Gastrocnemius medialis (tissue), 4 donors: ENCODE measurements around the gene MAP3K7. TPM values are rescaled to one million over a fixed set of nuclear protein-coding genes. Genes with fewer than 3 reads are reported as not detected.

Experiments used
- ATAC-seq, 2 donors: fragments of 150-250 bp; one replicate each; pipeline ENCODE4 v1.9.1; 2016
- DNase-seq, 2 donors: peaks; one replicate each; pipeline ENCODE4 v3.0.0-alpha.2; 2019
- H3K27ac ChIP-seq, 4 donors: fragments of 200-600 bp; sonication (generic); 1 replicate in 1 of 4; 2 replicates in 3 of 4; pipeline ENCODE4 v1.5.1; 2016 to 2018; ENCODE audit warnings: mild to moderate bottlenecking in 2 of 4, moderate library complexity in 1 of 4
- H3K27me3 ChIP-seq, 3 donors: fragments of 200-600 bp; sonication (generic) in 2 of 3; 1 replicate in 1 of 3; 2 replicates in 2 of 3; pipeline versions ENCODE4 v1.5.1 to v1.6.0; 2016 to 2019; ENCODE audit warnings: mild to moderate bottlenecking in 1 of 3, moderate library complexity in 1 of 3
- H3K36me3 ChIP-seq, 2 donors: fragments of 200-600 bp; sonication (generic) in 1 of 2; one replicate each; pipeline ENCODE4 v1.5.1; 2017 to 2018
- H3K4me1 ChIP-seq, 2 donors: fragments of 200-600 bp; sonication (generic) in 1 of 2; one replicate each; pipeline ENCODE4 v1.5.1; 2016 to 2017; ENCODE audit warnings: mild to moderate bottlenecking in 2 of 2
- H3K4me3 ChIP-seq, 4 donors: fragments of 200-600 bp; sonication (generic) in 3 of 4; 1 replicate in 1 of 4; 2 replicates in 3 of 4; pipeline ENCODE4 v1.5.1; 2016 to 2019; ENCODE audit warnings: mild to moderate bottlenecking in 2 of 4
- H3K9me3 ChIP-seq, 3 donors: fragments of 200-600 bp; sonication (generic) in 2 of 3; 1 replicate in 1 of 3; 2 replicates in 2 of 3; pipeline ENCODE4 v1.5.1; 2016 to 2019
- CTCF ChIP-seq, 5 experiments: fragments of 450-650 bp in 3 of 5; fragments of 200-600 bp in 2 of 5; sonication (generic) in 2 of 5; IDR thresholded peaks in 4 of 5; conservative IDR thresholded peaks in 1 of 5; 1 replicate in 4 of 5; 2 replicates in 1 of 5; pipeline ENCODE4 v1.5.1; 2016 to 2019; ENCODE audit warnings: antibody characterized with exemption in 5 of 5, mild to moderate bottlenecking in 3 of 5, moderate library complexity in 3 of 5
- POLR2A ChIP-seq, 2 donors: fragments of 450-650 bp; IDR thresholded peaks; one replicate each; pipeline ENCODE4 v1.6.1; 2017; ENCODE audit warnings: antibody characterized with exemption in 2 of 2, mild to moderate bottlenecking in 2 of 2, moderate library complexity in 2 of 2
- in situ Hi-C, 4 donors: fragments of 200-750 bp; cut with MboI; loops; one replicate each; pipeline versions ENCODE4 v1.15.0 to v1.8.0; 2017; ENCODE audit warnings: low sequenced_read_pairs in 4 of 4
- intact Hi-C: fragments of 100-400 bp; cut with DNase I; formaldehyde crosslinking; loops from one replicate; pipeline ENCODE4 v1.15.1; 2023; ENCODE audit warnings: low total_unique reads
- total RNA-seq, 4 donors: library from RNA; depleted of rRNA; stranded (reverse); fragments of >200 nt; gene quantifications; one replicate each; pipeline versions ENCODE4 v1.1.0 to v1.2.3, GENCODE V29; 2016

Gene MAP3K7
- total RNA-seq, 4 donors from 2014 or later, result 16.6 to 27.2 (median 18.9) TPM

DNA sequence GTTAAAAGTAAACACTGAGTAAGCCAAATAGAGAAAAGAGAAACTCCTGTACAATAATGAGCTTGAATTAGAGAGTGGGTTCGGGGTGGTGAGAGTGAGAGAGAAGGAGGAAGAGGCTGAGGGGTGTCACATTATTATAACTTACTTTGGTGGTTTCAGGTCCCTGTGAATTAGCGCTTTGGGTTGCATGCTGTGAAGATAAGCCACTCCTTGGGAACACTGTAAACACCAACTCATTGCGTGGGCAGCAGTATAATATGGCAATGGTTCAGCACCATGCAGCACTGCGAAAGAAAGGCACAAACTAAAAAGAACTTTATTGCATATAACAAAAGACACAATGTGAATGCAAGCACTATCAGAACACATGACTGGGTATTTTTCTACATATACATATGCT lies 26.9 kb downstream of the MAP3K7 start:
- Histone ChIP-seq H3K9me3 (no peaks in the 10 kb centered on the region), H3K36me3 (peaks cover 0 to 71% of the 10 kb centered on the region in 2 donors), H3K27me3 (no peaks in the 10 kb centered on the region), H3K4me1 (no peaks in the 10 kb centered on the region), H3K4me3 (no peak overlapping the region), H3K27ac (no peak overlapping the region)
- in situ Hi-C loops (no loop called here), intact Hi-C loops (no loop called here)
- no peak for DNase-seq
- no peak for ATAC-seq
- no peak for TF ChIP-seq POLR2A (IDR thresholded peaks at IDR 0.05)
- TF ChIP-seq CTCF (IDR thresholded peaks at IDR 0.05 in 4 of 5, conservative IDR thresholded peaks at IDR 0.05 in 1 of 5), result no peak

- Histone ChIP-seq H3K4me1 (no peaks in the 10 kb centered on the region), H3K27me3 (no peaks in the 10 kb centered on the region), H3K36me3 (peaks cover 3 to 86% of the 10 kb centered on the region in 2 donors), H3K9me3 (no peaks in the 10 kb centered on the region), H3K4me3 (no peak overlapping the region), H3K27ac (no peak overlapping the region)
- intact Hi-C loops (no loop called here), in situ Hi-C loops (no loop called here)
- no peak for TF ChIP-seq CTCF (IDR thresholded peaks at IDR 0.05 in 4 of 5, conservative IDR thresholded peaks at IDR 0.05 in 1 of 5)
- no peak for TF ChIP-seq POLR2A (IDR thresholded peaks at IDR 0.05)
- DNase-seq (no peak), ATAC-seq (no peak)
These were observed 29.9 kb downstream of the MAP3K7 start for GRCh38 chr6:90557006-90557405.

DNA sequence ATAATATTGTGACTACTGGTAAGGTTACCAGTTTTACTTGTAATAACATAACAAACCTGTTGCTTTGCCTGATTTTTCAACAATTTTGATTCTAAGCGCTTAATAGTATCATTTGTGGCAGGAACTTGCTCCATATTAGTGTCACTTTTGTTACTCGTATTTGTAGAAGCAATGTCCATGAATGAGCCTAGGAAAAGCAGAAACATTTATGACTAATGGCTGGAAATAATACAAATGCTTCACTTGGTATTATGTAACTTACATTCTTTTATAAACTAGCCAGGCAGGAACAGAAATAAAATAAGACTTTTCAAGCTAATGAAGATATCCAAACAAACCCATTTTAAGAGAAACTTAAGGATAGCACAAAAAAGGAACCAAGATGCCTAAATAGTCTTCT lies 38.9 kb downstream of the MAP3K7 start:
- in situ Hi-C loops (no loop called here), intact Hi-C loops (no loop called here)
- Histone ChIP-seq H3K36me3 (peaks cover 3 to 96% of the 10 kb centered on the region in 2 donors), H3K9me3 (no peaks in the 10 kb centered on the region), H3K4me1 (no peaks in the 10 kb centered on the region), H3K27me3 (no peaks in the 10 kb centered on the region), H3K4me3 (no peak overlapping the region), H3K27ac (no peak overlapping the region)
- no peak for DNase-seq
- TF ChIP-seq POLR2A (IDR thresholded peaks at IDR 0.05), result no peak
- TF ChIP-seq CTCF (IDR thresholded peaks at IDR 0.05 in 4 of 5, conservative IDR thresholded peaks at IDR 0.05 in 1 of 5), result no peak
- ATAC-seq, result no peak

GRCh38 chr6:90547079-90547478 lies 39.8 kb downstream of the MAP3K7 start:
- intact Hi-C loops, result no loop called here
- no peaks in the 10 kb centered on the region for H3K9me3 ChIP-seq
- TF ChIP-seq CTCF (IDR thresholded peaks at IDR 0.05 in 4 of 5, conservative IDR thresholded peaks at IDR 0.05 in 1 of 5) (no peak), POLR2A (IDR thresholded peaks at IDR 0.05) (no peak)
- no peaks in the 10 kb centered on the region for H3K4me1 ChIP-seq
- peaks cover 2 to 93% of the 10 kb centered on the region in 2 donors for H3K36me3 ChIP-seq
- no peaks in the 10 kb centered on the region for H3K27me3 ChIP-seq
- no peak for ATAC-seq
- in situ Hi-C loops, result no loop called here
- no peak for DNase-seq
- no peak overlapping the region for H3K4me3 ChIP-seq
- H3K27ac ChIP-seq, result no peak overlapping the region

- H3K27ac ChIP-seq, result no peak overlapping the region
These were observed 41.4 kb downstream of the MAP3K7 start for GRCh38 chr6:90545448-90545847.

More at GRCh38 chr6:90545448-90545847, 41.4 kb downstream of the MAP3K7 start:
- no peaks in the 10 kb centered on the region for H3K9me3 ChIP-seq
- no peak overlapping the region for H3K4me3 ChIP-seq
- intact Hi-C loops (no loop called here), in situ Hi-C loops (no loop called here)
- no peak for DNase-seq
- TF ChIP-seq POLR2A (IDR thresholded peaks at IDR 0.05) (no peak), CTCF (IDR thresholded peaks at IDR 0.05 in 4 of 5, conservative IDR thresholded peaks at IDR 0.05 in 1 of 5) (no peak)
- ATAC-seq, result no peak
- H3K36me3 ChIP-seq, result peaks cover 3 to 85% of the 10 kb centered on the region in 2 donors
- no peaks in the 10 kb centered on the region for H3K4me1 ChIP-seq
- no peaks in the 10 kb centered on the region for H3K27me3 ChIP-seq
